Endothelial cell (in vitro differentiated cells): ENCODE data around the gene MGRN1. TPM values are rescaled to one million over a fixed set of nuclear protein-coding genes. Genes with fewer than 3 reads are reported as not detected.

Source experiments
- DNase-seq: peaks from one replicate; pipeline ENCODE4 v3.0.0; 2021; ENCODE audit warnings: low spot score
- H3K27ac Mint-ChIP-seq: one replicate; pipeline ENCODE4 v1.8.0; 2021; ENCODE audit warnings: mixed read lengths, inconsistent platforms; ENCODE audit not compliant: unreplicated experiment
- H3K27me3 Mint-ChIP-seq: one replicate; pipeline ENCODE4 v1.8.0; 2021; ENCODE audit warnings: mild to moderate bottlenecking, moderate library complexity, mixed read lengths, inconsistent platforms; ENCODE audit not compliant: unreplicated experiment
- H3K36me3 Mint-ChIP-seq: one replicate; pipeline ENCODE4 v1.8.0; 2021; ENCODE audit warnings: mild to moderate bottlenecking, low read depth, mixed read lengths, inconsistent platforms; ENCODE audit not compliant: unreplicated experiment
- H3K4me1 Mint-ChIP-seq: one replicate; pipeline ENCODE4 v1.8.0; 2021; ENCODE audit warnings: mild to moderate bottlenecking, mixed read lengths, inconsistent platforms; ENCODE audit not compliant: unreplicated experiment
- H3K4me3 Mint-ChIP-seq: one replicate; pipeline ENCODE4 v1.8.0; 2021; ENCODE audit warnings: mild to moderate bottlenecking, mixed read lengths, inconsistent platforms; ENCODE audit not compliant: unreplicated experiment
- H3K9me3 Mint-ChIP-seq: one replicate; pipeline ENCODE4 v1.8.0; 2021; ENCODE audit warnings: mixed read lengths, inconsistent platforms; ENCODE audit not compliant: unreplicated experiment
- total RNA-seq: library from RNA; stranded (reverse); fragmentation: NEBNext Ultra II Directional; extraction: Animal tissue kit (Norgen Biotek cat#: 25700); gene quantifications from one replicate; pipeline ENCODE4 v1.2.1, GENCODE V29; 2021; ENCODE audit not compliant: unreplicated experiment
- TF ChIP-seq, protein P1 (sequence below): fragments of 200-600 bp; sonication (generic); IDR thresholded peaks from one replicate; pipeline ENCODE4 v1.5.0; 2021; ENCODE audit warnings: antibody characterized with exemption; ENCODE audit not compliant: unreplicated experiment

The MGRN1 gene
- total RNA-seq, 1 donor from 2014 or later, result 82.5 TPM

DNA sequence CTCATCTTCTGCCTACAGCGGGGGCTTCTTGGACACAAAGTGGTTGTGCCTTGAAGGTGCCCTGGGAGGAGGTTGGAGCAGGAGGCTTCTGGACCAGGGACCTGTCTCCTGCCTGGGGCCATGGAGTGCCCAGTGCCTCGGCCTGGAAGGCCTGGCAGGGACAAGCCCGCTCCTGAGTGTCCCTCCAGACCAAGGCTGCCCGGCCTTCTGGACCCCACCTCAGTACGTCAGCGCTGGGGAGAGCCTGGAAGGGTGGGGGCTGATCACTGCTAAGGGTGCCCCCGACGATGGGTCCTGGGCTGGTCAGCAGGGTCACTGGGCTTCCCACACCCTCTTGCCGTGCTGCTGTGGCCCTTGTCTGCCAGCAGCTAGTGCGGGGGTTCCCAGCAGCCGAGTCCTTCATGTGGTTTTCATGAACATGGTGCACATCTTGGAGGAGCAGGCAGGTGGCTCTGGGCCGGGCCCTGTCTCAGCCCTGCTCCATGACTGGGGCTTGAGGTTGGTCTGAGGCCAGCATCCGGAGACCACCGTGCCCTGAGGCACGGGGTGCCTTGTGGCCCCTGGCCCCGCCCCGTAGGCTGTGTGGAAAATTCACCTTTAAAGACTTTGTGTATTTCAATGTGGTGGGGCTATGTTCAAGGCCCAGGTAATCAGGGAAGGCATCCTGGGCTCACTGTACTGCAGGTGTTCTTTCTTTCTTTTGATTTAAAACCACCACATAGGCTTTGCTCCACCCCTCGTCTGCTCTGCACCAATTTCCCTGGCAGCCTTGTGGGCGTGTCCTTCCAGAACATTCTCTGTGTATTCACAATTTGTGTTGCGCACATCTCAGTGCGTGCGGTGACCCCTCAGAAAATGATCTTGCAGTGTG lies 22.4 kb downstream of the MGRN1 start:
- TF ChIP-seq, protein P1, sequence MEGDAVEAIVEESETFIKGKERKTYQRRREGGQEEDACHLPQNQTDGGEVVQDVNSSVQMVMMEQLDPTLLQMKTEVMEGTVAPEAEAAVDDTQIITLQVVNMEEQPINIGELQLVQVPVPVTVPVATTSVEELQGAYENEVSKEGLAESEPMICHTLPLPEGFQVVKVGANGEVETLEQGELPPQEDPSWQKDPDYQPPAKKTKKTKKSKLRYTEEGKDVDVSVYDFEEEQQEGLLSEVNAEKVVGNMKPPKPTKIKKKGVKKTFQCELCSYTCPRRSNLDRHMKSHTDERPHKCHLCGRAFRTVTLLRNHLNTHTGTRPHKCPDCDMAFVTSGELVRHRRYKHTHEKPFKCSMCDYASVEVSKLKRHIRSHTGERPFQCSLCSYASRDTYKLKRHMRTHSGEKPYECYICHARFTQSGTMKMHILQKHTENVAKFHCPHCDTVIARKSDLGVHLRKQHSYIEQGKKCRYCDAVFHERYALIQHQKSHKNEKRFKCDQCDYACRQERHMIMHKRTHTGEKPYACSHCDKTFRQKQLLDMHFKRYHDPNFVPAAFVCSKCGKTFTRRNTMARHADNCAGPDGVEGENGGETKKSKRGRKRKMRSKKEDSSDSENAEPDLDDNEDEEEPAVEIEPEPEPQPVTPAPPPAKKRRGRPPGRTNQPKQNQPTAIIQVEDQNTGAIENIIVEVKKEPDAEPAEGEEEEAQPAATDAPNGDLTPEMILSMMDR, result no peak
- Mint-ChIP-seq H3K27me3 (peaks cover 8% of the 10 kb centered on the region), H3K27ac (no peak overlapping the region), H3K4me1 (no peaks in the 10 kb centered on the region), H3K4me3 (no peak overlapping the region), H3K9me3 (no peaks in the 10 kb centered on the region), H3K36me3 (peaks cover 23% of the 10 kb centered on the region)
- DNase-seq, result no peak

DNA sequence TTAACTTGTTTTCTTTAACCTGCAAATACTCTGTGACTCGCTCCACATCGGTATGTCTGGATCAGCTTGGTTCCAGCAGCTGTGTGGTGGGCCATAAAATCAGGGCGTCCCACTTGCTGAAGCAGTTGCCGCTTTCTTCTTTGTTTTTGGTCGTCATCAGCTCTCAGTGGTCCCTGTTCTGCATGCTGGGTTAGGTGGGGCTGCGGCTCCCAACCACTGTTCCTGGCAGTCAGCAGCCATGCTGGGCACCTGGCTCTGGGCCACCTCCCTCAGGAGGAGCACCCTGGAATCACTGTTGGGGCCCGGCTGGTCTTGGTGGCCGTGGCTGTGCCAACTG lies 23.0 kb downstream of the MGRN1 start:
- Mint-ChIP-seq H3K27ac (no peak overlapping the region), H3K4me3 (no peak overlapping the region), H3K9me3 (no peaks in the 10 kb centered on the region), H3K4me1 (no peaks in the 10 kb centered on the region), H3K27me3 (peaks cover 8% of the 10 kb centered on the region), H3K36me3 (peaks cover 23% of the 10 kb centered on the region)
- no peak for DNase-seq
- TF ChIP-seq, protein P1, result no peak

DNA sequence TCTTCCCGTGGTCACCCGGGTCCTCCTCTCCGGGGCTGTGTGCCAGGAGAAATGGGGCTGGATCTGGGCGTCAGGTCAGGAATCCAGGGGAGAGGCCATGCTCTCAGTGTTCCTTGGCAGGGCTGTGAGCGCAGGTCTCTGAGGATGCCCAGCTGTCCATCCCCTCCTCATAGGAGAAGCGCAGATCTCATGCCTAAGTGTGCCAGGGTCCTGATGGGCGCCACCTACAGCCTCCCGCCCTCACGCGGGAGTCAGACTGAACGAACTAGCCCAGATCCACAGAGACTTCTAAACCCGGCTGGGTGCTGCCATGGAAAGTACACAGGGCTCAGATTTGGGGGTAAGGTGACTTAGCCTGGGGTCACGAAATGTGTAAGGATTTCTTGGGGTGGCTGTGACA lies 24.3 kb downstream of the MGRN1 start:
- Mint-ChIP-seq H3K27me3 (peaks cover 8% of the 10 kb centered on the region), H3K27ac (peak overlapping the region; percentile 48), H3K36me3 (peaks cover 28% of the 10 kb centered on the region), H3K9me3 (no peaks in the 10 kb centered on the region), H3K4me1 (no peaks in the 10 kb centered on the region), H3K4me3 (peak overlapping the region; percentile 62)
- TF ChIP-seq, protein P1, result no peak
- DNase-seq, result no peak

DNA sequence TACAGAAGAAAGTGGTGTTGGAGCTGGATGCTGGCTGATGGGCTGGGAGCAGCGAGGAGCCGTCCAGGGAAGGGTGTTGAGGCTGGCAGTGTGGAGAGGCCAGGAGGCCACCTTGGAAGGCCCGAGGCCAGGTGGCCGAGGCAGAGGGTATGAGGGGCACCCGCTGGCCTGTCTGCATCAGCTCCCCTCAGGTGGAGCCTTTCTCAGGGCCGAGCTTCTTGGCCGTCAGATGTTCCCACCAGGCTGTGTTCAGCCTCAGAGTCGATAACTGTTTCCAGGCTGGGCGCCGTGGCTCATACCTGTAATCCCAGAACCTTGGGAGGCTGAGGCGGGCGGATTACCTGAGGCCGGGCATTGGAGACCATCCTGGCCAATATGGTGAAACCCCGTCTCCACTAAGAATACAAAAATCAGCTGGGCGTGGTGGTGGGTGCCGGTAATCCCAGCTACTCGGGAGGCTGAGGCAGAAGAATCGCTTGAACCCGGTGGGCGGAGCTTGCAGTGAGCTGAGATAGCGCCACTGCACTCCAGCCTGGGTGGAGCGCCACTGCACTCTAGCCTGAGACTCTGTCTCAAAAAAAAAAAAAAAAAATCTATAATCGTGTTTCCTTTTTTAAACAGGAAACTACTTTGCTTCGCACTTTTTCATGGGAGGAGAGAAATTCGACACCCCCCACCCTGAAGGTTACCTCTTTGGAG lies 25.3 kb downstream of the MGRN1 start:
- H3K36me3 Mint-ChIP-seq, result peaks cover 34% of the 10 kb centered on the region
- no peaks in the 10 kb centered on the region for H3K4me1 Mint-ChIP-seq
- H3K27me3 Mint-ChIP-seq, result peaks cover 8% of the 10 kb centered on the region
- TF ChIP-seq, protein P1, result no peak
- no peak for DNase-seq
- H3K4me3 Mint-ChIP-seq, result peak overlapping the region; percentile 68
- H3K9me3 Mint-ChIP-seq, result no peaks in the 10 kb centered on the region
- H3K27ac Mint-ChIP-seq, result peak overlapping the region; percentile 48
